AG04450 (cell line): Measurements from ENCODE around the gene LARGE1. TPM values are rescaled to one million over a fixed set of nuclear protein-coding genes. Genes with fewer than 3 reads are reported as not detected.
A peak's percentile ranks its signal among the peaks of the same experiment; 100 is the strongest.
"Not testable (repeated sequence)": the region's sequence is repeated elsewhere in the genome, so short reads cannot be mapped to it uniquely, and the experiment has no call there.

Experiments used
- CTCF ChIA-PET: fragments of 300-600, 350-600 bp; formaldehyde crosslinking; extraction: SDS; loops from one replicate; lab custom pipeline; 2022; ENCODE audit warnings: antibody characterized with exemption, inconsistent platforms; lab: Charles Lee
- POLR2A ChIA-PET: fragments of 350-600 bp; formaldehyde crosslinking; extraction: SDS; loops from one replicate; lab custom pipeline; 2021; ENCODE audit warnings: antibody characterized with exemption, inconsistent platforms; lab: Yijun Ruan, JAX
- DNase-seq: peaks from one replicate; pipeline ENCODE4 v3.0.0-alpha.2; 2011; ENCODE audit warnings: low read depth, low spot score
- H3K27ac ChIP-seq: one replicate; pipeline ENCODE4 v1.5.1; 2012; ENCODE audit warnings: low read depth, low read length, control low read depth
- H3K27me3 ChIP-seq: one replicate; pipeline ENCODE4 v1.6.0; 2012; ENCODE audit warnings: low read length; ENCODE audit not compliant: control insufficient read depth, insufficient read depth
- H3K4me3 ChIP-seq: 2 replicates; pipeline ENCODE4 v1.5.1; 2011; ENCODE audit warnings: mild to moderate bottlenecking, low read depth, low read length, control low read depth
- H3K9me3 ChIP-seq: 2 replicates; pipeline ENCODE4 v1.5.1; 2012; ENCODE audit warnings: low read length; ENCODE audit not compliant: control insufficient read depth, insufficient read depth
- CTCF ChIP-seq: IDR thresholded peaks from 2 replicates; pipeline ENCODE4 v1.5.1; 2011; ENCODE audit warnings: low read depth, low read length, control low read depth, inconsistent platforms
- polyA plus RNA-seq: library from polyadenylated mRNA; depleted of rRNA; stranded (reverse); fragments of >200 nt; gene quantifications from 2 replicates; pipeline ENCODE4 v1.2.3, GENCODE V29; 2011

Gene LARGE1
- polyA plus RNA-seq, 1 experiment, result 8.4 TPM

- ChIA-PET CTCF (no interaction called here), POLR2A (no interaction called here)
- Histone ChIP-seq H3K9me3 (peaks cover 5% of the 10 kb centered on the region; the same call in 1 of the 2 replicates), H3K4me3 (no peak overlapping the region), H3K27ac (no peak overlapping the region), H3K27me3 (no peaks in the 10 kb centered on the region)
- no peak for TF ChIP-seq CTCF
- DNase-seq, result no peak
Observed at GRCh38 chr22:33859311-33859710, 61.0 kb downstream of the LARGE1 start.

GRCh38 chr22:33858653-33859052 lies 61.6 kb downstream of the LARGE1 start:
- H3K27ac ChIP-seq, H3K27me3 ChIP-seq, CTCF ChIA-PET, H3K4me3 ChIP-seq, H3K9me3 ChIP-seq, POLR2A ChIA-PET, DNase-seq: not testable (repeated sequence)

- H3K4me3 ChIP-seq, CTCF ChIA-PET, DNase-seq: not testable (repeated sequence)
Observed at GRCh38 chr22:33857767-33858166, 62.5 kb downstream of the LARGE1 start.

GRCh38 chr22:33854724-33855123 lies 65.6 kb downstream of the LARGE1 start:
- Histone ChIP-seq H3K27ac (no peak overlapping the region), H3K27me3 (no peaks in the 10 kb centered on the region), H3K4me3 (no peak overlapping the region), H3K9me3 (peaks cover 5% of the 10 kb centered on the region; the same call in 1 of the 2 replicates)
- ChIA-PET POLR2A (interaction anchor here (1.0 kb wide), 1 partner anchor 67 kb away, joined by 4 read pairs; no protein-coding TSS in a partner anchor), CTCF (interaction anchor here (0.6 to 1.1 kb wide), 2 partner anchors 69 to 340 kb away, joined by 4 to 5 read pairs; no protein-coding TSS in a partner anchor)
- no peak for TF ChIP-seq CTCF
- no peak for DNase-seq

More at GRCh38 chr22:33857767-33858166, 62.5 kb downstream of the LARGE1 start:
- POLR2A ChIA-PET, H3K27ac ChIP-seq, H3K27me3 ChIP-seq, H3K9me3 ChIP-seq: not testable (repeated sequence)

GRCh38 chr22:33853200-33854097 lies 66.8 kb downstream of the LARGE1 start:
- ChIA-PET CTCF (interaction anchor here (0.6 to 1.1 kb wide), 4 partner anchors 38 to 1297 kb away, joined by 3 to 8 read pairs (median 5); no protein-coding TSS in a partner anchor), POLR2A (interaction anchor here (1.4 kb wide), 1 partner anchor 50 kb away, joined by 3 read pairs; no protein-coding TSS in a partner anchor)
- no peak for DNase-seq
- peak overlapping the region; percentile 61 for H3K4me3 ChIP-seq
- H3K27ac ChIP-seq, result peak overlapping the region; percentile 73
- H3K27me3 ChIP-seq, result no peaks in the 10 kb centered on the region
- no peak for TF ChIP-seq CTCF
- H3K9me3 ChIP-seq, result peaks cover 5% of the 10 kb centered on the region; the same call in 1 of the 2 replicates
